ENCODE measurements around the gene KREMEN1.

KREMEN1 gene

DNA sequence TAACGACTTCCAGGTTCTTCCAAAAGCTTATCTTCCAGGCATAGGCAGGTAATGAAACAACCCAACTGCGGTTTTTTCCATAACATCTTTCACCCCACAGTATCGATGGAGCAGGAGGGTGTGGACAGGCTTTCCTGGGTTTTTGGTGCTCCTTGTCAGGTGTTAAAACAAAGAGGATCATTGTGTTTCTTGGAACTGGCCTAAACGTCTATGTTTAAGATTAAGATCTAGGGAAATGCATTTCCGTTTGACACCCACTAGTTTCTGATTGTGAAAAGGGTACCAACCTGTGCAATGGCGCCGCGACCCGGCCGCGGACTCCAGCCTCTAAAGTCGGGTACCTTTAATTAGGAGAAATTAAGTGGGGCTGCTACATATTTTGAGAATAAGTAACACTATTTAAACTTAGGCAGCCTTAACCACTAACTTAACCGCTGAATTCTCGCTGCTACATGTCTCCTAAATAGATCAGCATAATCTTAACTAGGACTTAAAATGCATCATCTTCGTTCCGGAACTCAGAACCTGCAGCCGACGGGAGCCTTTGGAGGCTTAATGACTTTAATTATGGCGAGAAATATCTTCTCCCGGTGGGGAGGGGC, 42.7 kb upstream of the KREMEN1 start:
- peak overlapping the region; percentile 48 for H3K4me3 ChIP-seq (ENCODE audit: low read depth, low read length)
- ChIA-PET POLR2A (no interaction called here), CTCF (interaction anchor here (1.1 to 4.0 kb wide), 6 partner anchors 10 to 176 kb away, joined by 3 to 29 read pairs (median 4); no protein-coding TSS in a partner anchor)
- TF ChIP-seq, protein P1, sequence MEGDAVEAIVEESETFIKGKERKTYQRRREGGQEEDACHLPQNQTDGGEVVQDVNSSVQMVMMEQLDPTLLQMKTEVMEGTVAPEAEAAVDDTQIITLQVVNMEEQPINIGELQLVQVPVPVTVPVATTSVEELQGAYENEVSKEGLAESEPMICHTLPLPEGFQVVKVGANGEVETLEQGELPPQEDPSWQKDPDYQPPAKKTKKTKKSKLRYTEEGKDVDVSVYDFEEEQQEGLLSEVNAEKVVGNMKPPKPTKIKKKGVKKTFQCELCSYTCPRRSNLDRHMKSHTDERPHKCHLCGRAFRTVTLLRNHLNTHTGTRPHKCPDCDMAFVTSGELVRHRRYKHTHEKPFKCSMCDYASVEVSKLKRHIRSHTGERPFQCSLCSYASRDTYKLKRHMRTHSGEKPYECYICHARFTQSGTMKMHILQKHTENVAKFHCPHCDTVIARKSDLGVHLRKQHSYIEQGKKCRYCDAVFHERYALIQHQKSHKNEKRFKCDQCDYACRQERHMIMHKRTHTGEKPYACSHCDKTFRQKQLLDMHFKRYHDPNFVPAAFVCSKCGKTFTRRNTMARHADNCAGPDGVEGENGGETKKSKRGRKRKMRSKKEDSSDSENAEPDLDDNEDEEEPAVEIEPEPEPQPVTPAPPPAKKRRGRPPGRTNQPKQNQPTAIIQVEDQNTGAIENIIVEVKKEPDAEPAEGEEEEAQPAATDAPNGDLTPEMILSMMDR (IDR thresholded peaks at IDR 0.05; ENCODE audit: insufficient read depth, low read length, missing control alignments) = no peak
- no peak for DNase-seq (ENCODE audit: low read depth, low spot score)

DNA sequence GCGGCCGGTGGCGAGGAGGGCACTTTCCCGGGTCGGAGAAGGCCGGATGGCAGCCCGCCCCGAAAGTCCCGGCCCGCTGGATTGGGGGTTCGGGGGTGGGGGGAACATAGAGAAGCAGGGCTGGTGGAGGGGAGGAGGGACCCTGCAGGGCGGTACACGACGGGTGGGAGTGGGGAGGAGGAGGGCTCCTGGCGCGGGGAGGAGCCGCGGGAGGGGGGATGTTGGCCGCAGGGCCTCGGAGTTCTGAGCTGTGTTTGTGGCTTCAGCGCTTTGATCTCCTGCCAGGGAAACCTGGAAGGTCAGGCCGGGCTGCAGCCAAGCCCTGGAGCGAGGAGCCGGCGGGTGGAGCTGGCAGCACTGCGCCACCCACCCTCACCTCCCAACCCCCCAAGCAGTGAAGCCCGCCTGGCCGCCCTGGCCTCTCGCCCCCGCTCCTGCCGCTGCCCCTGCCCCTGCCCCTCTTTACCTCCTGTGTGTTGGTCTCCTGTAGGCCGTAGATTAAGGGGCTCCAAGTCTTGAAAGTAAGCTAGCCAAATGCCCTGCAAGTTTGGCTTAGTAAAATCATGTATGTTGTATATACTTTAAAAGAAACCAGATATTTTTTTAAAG, 42.1 kb upstream of the KREMEN1 start:
- TF ChIP-seq, protein P1 (IDR thresholded peaks at IDR 0.05; ENCODE audit: insufficient read depth, low read length, missing control alignments) = no peak
- no peak for DNase-seq (ENCODE audit: low read depth, low spot score)
- CTCF ChIA-PET = interaction anchor here (0.9 to 4.0 kb wide), 5 partner anchors 10 to 175 kb away, joined by 3 to 29 read pairs (median 3); no protein-coding TSS in a partner anchor
- H3K4me3 ChIP-seq (ENCODE audit: low read depth, low read length) = peak overlapping the region; percentile 48
- POLR2A ChIA-PET = interaction anchor here (0.6 kb wide), 1 partner anchor 9 kb away, joined by 3 read pairs; no protein-coding TSS in a partner anchor

DNA sequence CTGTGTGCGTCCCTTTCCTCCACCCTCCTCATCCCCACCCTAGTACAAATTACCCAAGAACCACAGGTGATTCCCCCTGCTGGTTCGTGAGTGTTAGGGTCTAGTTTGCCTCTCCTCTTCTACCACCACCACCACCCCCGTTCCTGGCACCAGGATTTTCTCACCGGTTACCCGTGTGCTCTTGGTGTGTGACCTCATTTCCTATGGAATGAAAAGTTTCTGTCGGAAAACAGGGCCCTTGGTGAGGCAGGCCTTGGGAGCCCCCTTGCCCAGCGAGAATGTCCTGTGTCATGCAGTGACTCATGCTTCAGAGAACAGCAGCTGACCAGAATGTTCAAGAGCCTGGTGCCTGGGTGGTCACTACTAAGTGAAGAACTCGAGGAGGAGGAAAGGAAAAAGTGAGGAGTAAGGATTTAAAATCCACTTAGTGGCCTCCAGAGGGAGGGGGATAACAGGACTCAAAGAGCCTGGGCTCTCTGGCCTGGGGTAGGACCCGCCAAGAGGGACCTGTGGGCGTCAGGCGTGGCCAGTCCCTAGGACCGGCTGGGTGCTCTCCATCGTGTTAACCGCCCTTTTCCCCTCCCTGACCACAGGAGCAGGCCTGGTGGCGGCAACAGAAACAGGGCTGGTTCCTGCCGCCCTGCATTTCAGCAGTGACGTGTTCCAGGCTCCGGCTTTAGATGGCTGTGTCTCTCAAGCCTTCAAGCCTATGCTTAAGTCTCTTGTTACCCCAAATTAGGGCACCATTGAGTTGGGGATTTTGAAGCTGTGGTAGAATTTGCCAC, 41.4 kb upstream of the KREMEN1 start:
- DNase-seq (ENCODE audit: low read depth, low spot score) = peak; percentile 79
- TF ChIP-seq, protein P1 (IDR thresholded peaks at IDR 0.05; ENCODE audit: insufficient read depth, low read length, missing control alignments) = peak; percentile 11
- H3K4me3 ChIP-seq (ENCODE audit: low read depth, low read length) = peak overlapping the region; percentile 48; the same call in 1 of the 2 replicates
- POLR2A ChIA-PET = interaction anchor here (0.6 to 1.2 kb wide), 2 partner anchors 9 kb away, joined by 3 to 4 read pairs; no protein-coding TSS in a partner anchor
- CTCF ChIA-PET = interaction anchor here (0.9 to 4.0 kb wide), 5 partner anchors 9 to 176 kb away, joined by 3 to 29 read pairs (median 3); no protein-coding TSS in a partner anchor

DNA sequence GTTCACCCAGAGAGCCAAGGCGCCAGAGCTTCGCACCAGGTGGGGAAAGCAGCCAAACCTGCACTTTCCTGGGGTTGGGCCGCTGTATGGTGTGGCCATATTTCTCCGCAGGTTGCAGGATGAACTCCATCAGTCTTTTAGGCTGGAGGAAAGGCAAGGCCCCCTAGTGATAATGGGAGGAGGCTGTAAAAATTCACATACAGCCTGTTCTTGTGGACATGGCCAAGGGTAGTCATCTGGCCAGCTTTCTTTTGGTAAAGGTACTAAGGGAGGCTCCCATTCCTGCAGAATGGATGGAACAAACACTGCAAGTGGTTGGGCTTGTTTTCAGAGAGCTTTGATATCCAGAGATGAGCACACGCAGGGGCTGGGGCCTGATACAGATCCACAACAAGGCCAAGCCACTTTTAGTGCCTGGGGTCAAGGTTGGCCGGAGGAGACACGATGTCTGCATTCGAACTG, 40.8 kb upstream of the KREMEN1 start:
- no peak for DNase-seq (ENCODE audit: low read depth, low spot score)
- ChIA-PET CTCF (interaction anchor here (1.3 to 4.0 kb wide), 3 partner anchors 9 to 431 kb away, joined by 3 to 29 read pairs (median 20); no protein-coding TSS in a partner anchor), POLR2A (interaction anchor here (1.2 kb wide), 1 partner anchor 9 kb away, joined by 4 read pairs; no protein-coding TSS in a partner anchor)
- TF ChIP-seq, protein P1 (IDR thresholded peaks at IDR 0.05; ENCODE audit: insufficient read depth, low read length, missing control alignments) = no peak
- no peak overlapping the region for H3K4me3 ChIP-seq (ENCODE audit: low read depth, low read length)

DNA sequence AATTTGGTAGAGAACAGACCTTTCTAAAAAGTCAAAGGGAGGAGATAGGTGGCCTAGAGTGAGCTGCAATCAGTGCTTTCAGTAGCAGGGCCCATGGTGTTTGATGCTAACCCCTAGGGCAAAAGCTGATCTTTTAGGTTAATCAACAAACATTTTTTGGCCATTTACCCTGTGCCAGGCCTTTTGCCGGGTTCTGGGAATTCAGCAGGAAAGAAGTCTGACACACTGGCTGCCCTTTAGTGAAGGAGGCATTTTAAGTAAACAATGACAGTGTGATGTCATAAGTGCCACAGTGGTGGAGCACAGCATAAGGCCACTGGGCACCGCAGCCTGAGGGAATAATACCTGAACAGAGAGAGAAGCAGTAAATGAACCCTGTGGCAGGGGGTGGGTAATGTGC, 40.3 kb upstream of the KREMEN1 start:
- TF ChIP-seq, protein P1 (IDR thresholded peaks at IDR 0.05; ENCODE audit: insufficient read depth, low read length, missing control alignments) = no peak
- H3K4me3 ChIP-seq (ENCODE audit: low read depth, low read length) = no peak overlapping the region
- POLR2A ChIA-PET = no interaction called here
- no peak for DNase-seq (ENCODE audit: low read depth, low spot score)
- CTCF ChIA-PET = interaction anchor here (0.6 to 4.0 kb wide), 6 partner anchors 8 to 528 kb away, joined by 3 to 29 read pairs (median 3); no protein-coding TSS in a partner anchor
